Activated CD8-positive, alpha-beta memory T cell treated with anti-CD3 and anti-CD28 coated beads, Interleukin-2, amount 50 U/mL, for 48 hours (primary cell): ENCODE measurements around the gene SPIN3.
A peak's percentile ranks its signal among the peaks of the same experiment; 100 is the strongest.
"Not testable (repeated sequence)": the region's sequence is repeated elsewhere in the genome, so short reads cannot be mapped to it uniquely, and the experiment has no call there.

Experiments used
- DNase-seq: peaks from one replicate; pipeline ENCODE4 v3.0.0-alpha.2; 2020

SPIN3 gene

DNA sequence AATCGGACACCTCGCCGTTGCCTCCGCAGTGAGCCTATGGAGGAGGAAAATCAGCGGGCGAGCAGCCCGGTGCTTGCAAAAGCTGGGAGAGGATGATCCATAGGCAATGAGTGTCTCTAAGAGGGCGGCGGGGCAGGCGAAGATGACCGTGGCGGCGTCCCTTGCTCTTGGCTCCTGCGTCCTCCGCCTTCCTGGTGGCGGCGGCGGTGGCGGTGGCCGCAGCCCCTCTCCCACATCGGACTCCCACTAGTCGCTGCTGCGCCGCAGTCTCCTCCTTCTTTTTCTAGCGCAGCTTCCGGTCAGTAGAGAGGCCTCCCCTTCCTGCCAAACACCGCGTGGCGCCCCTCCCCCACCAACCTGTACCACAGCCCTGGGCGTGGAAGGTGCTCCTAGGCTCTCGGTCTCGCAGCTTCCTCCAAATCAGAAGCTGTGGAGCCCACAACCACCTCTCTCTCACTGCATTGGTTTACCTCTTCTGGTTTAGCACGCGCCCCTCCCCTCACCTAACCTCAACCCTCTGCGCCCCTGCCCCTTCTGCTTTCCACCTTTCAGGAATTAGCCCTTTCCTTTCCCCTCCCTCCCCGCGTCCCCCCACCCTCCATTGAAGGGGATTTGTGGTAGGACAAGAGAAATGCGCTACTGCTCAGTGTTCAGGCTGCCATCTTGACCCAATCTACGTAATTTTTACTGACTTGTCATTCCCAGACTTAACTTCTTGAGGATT, at the start of gene SPIN3:
SPIN3 (minus strand) TSS at position 271 of the 724 bp plus-strand sequence. CDS start 594 bp downstream, outside the sequence.
- peak; percentile 80 for DNase-seq

- no peak for DNase-seq
These were observed 48.9 kb upstream of the SPIN3 start for GRCh38 chrX:57044245-57044644.

- DNase-seq: not testable (repeated sequence)
These were observed 41.9 kb upstream of the SPIN3 start for GRCh38 chrX:57037265-57037664.

- no peak for DNase-seq
These were observed 718 bp downstream of the SPIN3 start for GRCh38 chrX:56994375-56995270.

- no peak for DNase-seq
These were observed 7.6 kb downstream of the SPIN3 start for GRCh38 chrX:56987741-56988140.

GRCh38 chrX:56986138-56986537, 9.2 kb downstream of the SPIN3 start:
- DNase-seq: no peak

DNA sequence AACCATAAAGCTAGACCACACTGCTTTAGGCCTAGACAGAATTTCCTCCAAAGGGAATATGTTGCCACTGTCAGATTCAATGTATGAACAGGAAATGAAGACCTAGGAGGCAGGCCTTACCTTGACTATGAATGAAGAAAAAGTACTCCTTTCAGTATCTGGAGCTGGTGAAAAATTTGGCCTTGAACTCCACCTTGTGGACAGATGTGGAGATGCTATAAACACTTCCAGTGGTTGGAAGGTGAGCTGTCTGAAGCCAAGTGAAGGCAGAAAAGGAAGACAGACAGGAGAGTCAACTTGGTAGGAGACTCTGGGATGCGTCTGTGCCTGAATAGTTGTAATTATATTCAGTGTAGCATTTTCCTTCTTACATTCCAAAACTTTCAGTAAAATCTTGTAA, 17.2 kb downstream of the SPIN3 start:
- DNase-seq: no peak

DNA sequence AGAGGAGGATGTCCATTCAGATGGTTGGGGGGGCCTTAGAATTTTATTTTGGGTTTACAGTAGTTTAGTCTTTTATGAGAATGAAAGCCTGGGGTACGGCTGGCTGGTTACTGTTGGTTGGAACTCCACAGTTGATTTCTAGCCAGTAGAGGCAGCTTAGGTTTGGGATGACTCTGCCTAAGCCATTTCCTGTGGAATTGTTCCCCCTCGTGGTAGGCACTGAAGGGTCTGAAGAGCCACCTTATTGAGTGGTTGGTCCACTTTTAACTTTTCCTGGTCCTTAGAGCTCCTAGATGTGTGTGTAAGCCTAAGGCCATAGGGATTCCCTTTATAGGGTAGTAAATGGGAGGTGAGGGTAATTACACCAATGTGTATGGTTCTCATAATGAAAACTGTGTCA, 19.7 kb downstream of the SPIN3 start:
- DNase-seq: no peak

DNA sequence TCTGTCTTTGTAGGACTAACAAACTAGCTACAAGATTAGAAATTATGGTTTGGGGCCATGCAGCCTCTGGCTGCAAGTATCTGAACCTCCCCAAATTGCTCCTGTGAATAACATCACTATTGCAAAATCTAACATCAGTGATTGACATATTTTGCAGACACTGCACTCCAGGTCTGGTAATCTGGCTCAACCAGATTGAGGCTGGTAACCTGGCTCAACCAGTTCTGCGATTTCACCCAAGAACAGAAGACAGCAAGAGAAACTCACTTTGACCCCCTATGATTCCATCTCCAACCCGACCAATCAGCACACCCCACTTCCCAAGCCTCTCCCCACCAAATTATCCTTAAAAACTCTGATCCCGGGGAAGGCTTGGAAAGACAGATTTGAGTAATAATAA, 20.9 kb downstream of the SPIN3 start:
- no peak for DNase-seq

- no peak for DNase-seq
These were observed 25.8 kb downstream of the SPIN3 start for GRCh38 chrX:56969559-56969958.

DNA sequence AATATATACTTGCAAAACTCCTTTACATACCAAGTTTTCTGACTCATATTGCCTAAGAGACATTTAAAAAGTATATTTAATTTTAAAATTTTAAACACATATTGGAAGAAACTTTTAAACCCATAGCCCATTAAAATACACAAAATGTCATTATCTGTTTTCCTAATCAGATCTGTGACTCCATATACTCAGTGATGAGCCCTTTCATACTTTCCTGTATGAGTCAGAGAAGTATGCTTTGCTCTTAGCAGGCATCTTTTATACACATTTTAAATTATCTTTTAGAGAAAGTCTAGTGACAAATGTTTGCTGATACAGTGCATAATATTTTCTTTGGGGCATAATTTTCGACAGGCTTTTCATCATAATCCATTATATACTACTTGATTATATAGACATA, 26.4 kb downstream of the SPIN3 start:
- DNase-seq: no peak

DNA sequence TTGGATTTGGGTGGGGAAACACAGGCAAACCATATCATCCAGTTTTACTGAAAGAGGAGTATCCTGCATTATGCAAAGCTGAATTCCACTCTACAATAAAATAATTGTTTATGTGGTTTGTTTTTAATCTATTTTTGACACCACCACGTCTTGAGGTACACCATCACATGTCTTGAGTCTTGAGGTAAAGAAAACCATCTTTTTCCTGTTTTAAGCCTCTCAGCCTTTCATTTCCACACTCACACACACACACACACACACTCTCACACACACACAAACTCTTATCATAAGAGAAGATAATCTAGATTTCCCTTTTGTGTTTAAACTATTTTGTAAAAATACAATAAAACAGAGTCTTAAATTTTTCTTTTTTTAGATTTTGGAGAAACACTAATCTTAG, 32.0 kb downstream of the SPIN3 start:
- DNase-seq: no peak

DNA sequence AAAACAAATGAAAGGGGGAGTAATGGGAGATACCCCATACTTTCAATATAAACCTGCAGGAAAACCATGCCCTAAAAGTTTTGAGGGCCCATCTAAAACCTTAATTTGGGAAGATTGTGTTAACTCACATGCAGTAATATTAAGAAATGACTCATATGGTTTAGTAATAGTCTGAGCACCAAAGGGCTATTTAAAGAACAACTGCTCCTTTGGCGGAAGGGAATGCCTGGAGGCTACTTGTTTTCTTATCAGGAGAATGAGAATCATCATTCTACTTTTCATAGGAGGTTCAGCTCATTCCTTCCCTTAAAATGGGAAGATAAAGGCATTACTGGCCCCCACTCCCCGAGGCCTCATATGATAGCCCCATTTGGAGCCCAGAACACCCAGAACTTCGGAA, 47.6 kb downstream of the SPIN3 start:
- DNase-seq: no peak

- DNase-seq: not testable (repeated sequence)
These were observed 49.1 kb downstream of the SPIN3 start for GRCh38 chrX:56946201-56946600.

GRCh38 chrX:56945226-56945625, 50.1 kb downstream of the SPIN3 start:
- DNase-seq: not testable (repeated sequence)

- DNase-seq: no peak
These were observed 52.1 kb downstream of the SPIN3 start for GRCh38 chrX:56943264-56943663.
